Hepatocyte (in vitro differentiated cells): ENCODE measurements around the gene GABBR2. TPM values are rescaled to one million over a fixed set of nuclear protein-coding genes. Genes with fewer than 3 reads are reported as not detected.

ENCODE experiments used
- DNase-seq: peaks from one replicate; pipeline ENCODE4 v3.0.0-alpha.2; 2016; ENCODE audit warnings: low spot score
- H2AFZ ChIP-seq: fragments of 200-600 bp; sonication (generic); 2 replicates; pipeline ENCODE4 v1.6.0; 2016; ENCODE audit warnings: antibody characterized with exemption, mild to moderate bottlenecking
- H3K27ac ChIP-seq: fragments of 200-600 bp; sonication (generic); 2 replicates; pipeline ENCODE4 v1.5.1; 2016; ENCODE audit warnings: mild to moderate bottlenecking
- H3K27me3 ChIP-seq: fragments of 200-600 bp; sonication (generic); 2 replicates; pipeline ENCODE4 v1.6.1; 2016
- H3K36me3 ChIP-seq: fragments of 200-600 bp; sonication (generic); replicated peaks from 2 replicates; pipeline ENCODE4 v1.5.1; 2016; ENCODE audit warnings: low read depth; ENCODE audit not compliant: insufficient read depth
- H3K4me1 ChIP-seq: fragments of 200-600 bp; sonication (generic); 2 replicates; pipeline ENCODE4 v1.5.1; 2016; ENCODE audit warnings: mild to moderate bottlenecking, moderate library complexity; ENCODE audit not compliant: insufficient read depth
- H3K4me2 ChIP-seq: fragments of 200-600 bp; sonication (generic); 2 replicates; pipeline ENCODE4 v1.6.0; 2016
- H3K4me3 ChIP-seq: fragments of 200-600 bp; sonication (generic); 2 replicates; pipeline ENCODE4 v1.5.1; 2016; ENCODE audit warnings: mild to moderate bottlenecking
- H3K79me2 ChIP-seq: fragments of 200-600 bp; sonication (generic); 2 replicates; pipeline ENCODE4 v1.6.0; 2017; ENCODE audit warnings: mild to moderate bottlenecking
- H3K9me2 ChIP-seq: fragments of 200-600 bp; sonication (generic); replicated peaks from 2 replicates; pipeline ENCODE4 v1.6.0; 2017; ENCODE audit warnings: mild to moderate bottlenecking; ENCODE audit not compliant: insufficient read depth
- H3K9me3 ChIP-seq: fragments of 200-600 bp; sonication (generic); 2 replicates; pipeline ENCODE4 v1.5.1; 2016; ENCODE audit warnings: low read depth, mild to moderate bottlenecking
- H4K20me1 ChIP-seq: fragments of 200-600 bp; sonication (generic); 2 replicates; pipeline ENCODE4 v1.6.0; 2016; ENCODE audit warnings: mild to moderate bottlenecking; ENCODE audit not compliant: insufficient read depth, poor library complexity, severe bottlenecking
- CTCF ChIP-seq: fragments of 200-600 bp; sonication (generic); IDR thresholded peaks from 2 replicates; pipeline ENCODE4 v1.5.1; 2016; ENCODE audit warnings: antibody characterized with exemption, mild to moderate bottlenecking; ENCODE audit not compliant: poor library complexity
- EZH2 ChIP-seq: fragments of 200-600 bp; sonication (generic); IDR thresholded peaks from 2 replicates; pipeline ENCODE4 v1.6.1; 2016; ENCODE audit warnings: antibody characterized with exemption, mild to moderate bottlenecking, borderline replicate concordance
- EZH2phosphoT487 ChIP-seq: fragments of 200-600 bp; sonication (generic); IDR thresholded peaks from one replicate; pipeline ENCODE4 v1.6.1; 2018; ENCODE audit warnings: antibody characterized with exemption, mild to moderate bottlenecking, low read depth, moderate library complexity; ENCODE audit not compliant: unreplicated experiment, severe bottlenecking
- WGBS: methylation state at CpG from one replicate; pipeline ENCODE4 v1.1.6; 2016; ENCODE audit warnings: low lambda C conversion rate; ENCODE audit errors: missing lambda C conversion rate; 5-methylcytosine and 5-hydroxymethylcytosine counted together
- polyA plus RNA-seq: library from polyadenylated mRNA; unstranded; fragments of >200 nt; fragmentation: Nextera tagmentation; extraction: Ambion mirVana; gene quantifications from 2 replicates; pipeline ENCODE4 v1.2.1, GENCODE V29; 2016
- total RNA-seq: library from RNA; depleted of rRNA; stranded (reverse); fragments of >200 nt; gene quantifications from 2 replicates; pipeline ENCODE4 v1.2.3, GENCODE V29; 2014

GABBR2 gene
- total and polyA plus RNA-seq, 2 experiments from 2014 or later, result 0.20 to 0.28 TPM

GRCh38 chr9:98652741-98653140, 56.0 kb downstream of the GABBR2 start:
- Histone ChIP-seq H3K36me3 (no peaks in the 10 kb centered on the region), H4K20me1 (no peaks in the 10 kb centered on the region), H3K9me3 (no peaks in the 10 kb centered on the region), H2AFZ (no peak overlapping the region), H3K4me1 (no peaks in the 10 kb centered on the region), H3K79me2 (no peaks in the 10 kb centered on the region), H3K27ac (no peak overlapping the region), H3K4me3 (no peak overlapping the region), H3K4me2 (no peak overlapping the region), H3K9me2 (no peaks in the 10 kb centered on the region), H3K27me3 (peaks cover 8% of the 10 kb centered on the region)
- TF ChIP-seq EZH2phosphoT487 (no peak), CTCF (no peak), EZH2 (no peak)
- WGBS, result 87% methylated on average over 2 of the region's 2 CpGs
- no peak for DNase-seq

GRCh38 chr9:98652302-98652701, 56.4 kb downstream of the GABBR2 start:
- Histone ChIP-seq H3K9me2 (no peaks in the 10 kb centered on the region), H3K9me3 (no peaks in the 10 kb centered on the region), H3K4me2 (no peak overlapping the region), H3K79me2 (no peaks in the 10 kb centered on the region), H3K27me3 (peaks cover 8% of the 10 kb centered on the region), H3K36me3 (no peaks in the 10 kb centered on the region), H4K20me1 (no peaks in the 10 kb centered on the region), H3K4me3 (no peak overlapping the region), H3K4me1 (no peaks in the 10 kb centered on the region), H2AFZ (no peak overlapping the region), H3K27ac (no peak overlapping the region)
- DNase-seq, result no peak
- 84% methylated on average over 3 of the region's 3 CpGs for WGBS
- TF ChIP-seq EZH2 (no peak), EZH2phosphoT487 (no peak), CTCF (no peak)

DNA sequence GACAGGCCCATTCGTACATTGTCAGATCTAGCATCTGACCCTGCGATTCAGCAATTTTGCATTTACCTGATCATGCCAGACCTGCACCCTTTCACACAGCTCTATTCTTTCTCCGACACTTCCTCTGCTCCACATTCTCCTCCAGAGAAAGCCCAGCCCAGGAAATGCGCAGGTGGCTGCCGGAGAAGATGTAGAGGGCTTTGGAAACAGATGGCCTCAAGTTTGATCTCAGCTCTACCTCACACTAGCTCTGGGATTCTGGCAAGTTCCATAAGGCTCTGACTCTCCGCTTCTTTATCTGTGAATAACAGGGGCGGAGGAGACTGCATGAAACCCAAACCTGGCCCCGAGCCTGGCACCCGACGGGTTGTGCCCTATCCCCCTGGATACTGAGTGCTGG, 61.5 kb downstream of the GABBR2 start:
- Histone ChIP-seq H3K9me3 (no peaks in the 10 kb centered on the region), H3K4me1 (no peaks in the 10 kb centered on the region), H2AFZ (no peak overlapping the region), H3K27me3 (peaks cover 12% of the 10 kb centered on the region), H3K27ac (no peak overlapping the region), H3K4me2 (no peak overlapping the region), H3K36me3 (no peaks in the 10 kb centered on the region), H3K4me3 (no peak overlapping the region), H4K20me1 (no peaks in the 10 kb centered on the region), H3K79me2 (no peaks in the 10 kb centered on the region), H3K9me2 (no peaks in the 10 kb centered on the region)
- 90% methylated on average over 10 of the region's 10 CpGs for WGBS
- no peak for DNase-seq
- no peak for TF ChIP-seq EZH2phosphoT487
- TF ChIP-seq CTCF, result no peak
- no peak for TF ChIP-seq EZH2

DNA sequence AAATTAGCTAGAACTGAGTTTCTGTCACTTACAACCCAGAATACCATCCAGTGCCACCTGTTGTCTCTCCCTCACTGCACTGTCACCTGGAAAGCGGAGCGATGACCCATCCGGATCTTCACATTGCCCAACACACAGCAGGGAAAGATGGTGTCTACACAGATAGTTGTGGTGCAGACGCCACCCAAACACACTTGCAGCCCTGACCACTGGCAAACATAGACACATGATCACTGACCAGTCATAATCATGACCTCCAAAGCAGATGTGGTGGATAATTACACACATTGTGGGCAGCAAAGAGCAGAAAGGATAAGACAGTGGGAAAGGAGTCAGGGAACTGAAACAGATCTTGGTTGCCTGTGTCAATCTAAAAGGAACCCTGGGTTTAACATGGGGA, 64.7 kb downstream of the GABBR2 start:
- peaks cover 4% of the 10 kb centered on the region for H3K27me3 ChIP-seq

More for the DNA sequence above, 64.7 kb downstream of the GABBR2 start:
- Histone ChIP-seq H3K4me3 (no peak overlapping the region), H4K20me1 (no peaks in the 10 kb centered on the region), H3K27ac (no peak overlapping the region), H2AFZ (no peak overlapping the region), H3K36me3 (no peaks in the 10 kb centered on the region), H3K4me1 (no peaks in the 10 kb centered on the region), H3K9me3 (no peaks in the 10 kb centered on the region), H3K9me2 (no peaks in the 10 kb centered on the region), H3K79me2 (no peaks in the 10 kb centered on the region), H3K4me2 (no peak overlapping the region)
- WGBS, result 99% methylated on average over 4 of the region's 4 CpGs
- TF ChIP-seq EZH2 (no peak), CTCF (no peak), EZH2phosphoT487 (no peak)
- DNase-seq, result no peak
